Measurements from ENCODE around the gene BTG3. TPM values are rescaled to one million over a fixed set of nuclear protein-coding genes. Genes with fewer than 3 reads are reported as not detected.

BTG3 gene
- total RNA-seq, 1 experiment from 2014 or later, result 7.1 TPM

GRCh38 chr21:17578162-17578561 lies 34.5 kb downstream of the BTG3 start:
- Histone ChIP-seq H3K4me1 (ENCODE audit: insufficient read depth, low read length) (no peaks in the 10 kb centered on the region), H3K27ac (ENCODE audit: low read length) (no peak overlapping the region), H3K4me2 (ENCODE audit: low read length) (no peak overlapping the region), H3F3A (ENCODE audit: low read length, unreplicated experiment) (no peaks in the 10 kb centered on the region), H3K79me2 (ENCODE audit: low read length) (no peaks in the 10 kb centered on the region), H3K9ac (ENCODE audit: low read length) (no peak overlapping the region), H3K4me3 (ENCODE audit: low read length) (no peak overlapping the region), H2AFZ (ENCODE audit: low read length) (no peak overlapping the region), H3K9me2 (replicated peaks; ENCODE audit: low read length) (no peaks in the 10 kb centered on the region), H4K20me1 (ENCODE audit: low read length) (no peaks in the 10 kb centered on the region), H3K27me3 (ENCODE audit: low read length) (peaks cover 2% of the 10 kb centered on the region; the same call in 1 of the 2 replicates), H3K36me3 (ENCODE audit: low read depth, low read length) (no peaks in the 10 kb centered on the region), H3K9me3 (ENCODE audit: low read length) (no peaks in the 10 kb centered on the region)
- no peak for ATAC-seq
- ChIA-PET POLR2A (ENCODE audit: unreplicated experiment) (no interaction called here), CTCF (no interaction called here)
- intact Hi-C loops (cut with micrococcal nuclease), result no loop called here
- BruUV-seq (replicated peaks), result no TSS peak
- TF ChIP-seq, protein P1, sequence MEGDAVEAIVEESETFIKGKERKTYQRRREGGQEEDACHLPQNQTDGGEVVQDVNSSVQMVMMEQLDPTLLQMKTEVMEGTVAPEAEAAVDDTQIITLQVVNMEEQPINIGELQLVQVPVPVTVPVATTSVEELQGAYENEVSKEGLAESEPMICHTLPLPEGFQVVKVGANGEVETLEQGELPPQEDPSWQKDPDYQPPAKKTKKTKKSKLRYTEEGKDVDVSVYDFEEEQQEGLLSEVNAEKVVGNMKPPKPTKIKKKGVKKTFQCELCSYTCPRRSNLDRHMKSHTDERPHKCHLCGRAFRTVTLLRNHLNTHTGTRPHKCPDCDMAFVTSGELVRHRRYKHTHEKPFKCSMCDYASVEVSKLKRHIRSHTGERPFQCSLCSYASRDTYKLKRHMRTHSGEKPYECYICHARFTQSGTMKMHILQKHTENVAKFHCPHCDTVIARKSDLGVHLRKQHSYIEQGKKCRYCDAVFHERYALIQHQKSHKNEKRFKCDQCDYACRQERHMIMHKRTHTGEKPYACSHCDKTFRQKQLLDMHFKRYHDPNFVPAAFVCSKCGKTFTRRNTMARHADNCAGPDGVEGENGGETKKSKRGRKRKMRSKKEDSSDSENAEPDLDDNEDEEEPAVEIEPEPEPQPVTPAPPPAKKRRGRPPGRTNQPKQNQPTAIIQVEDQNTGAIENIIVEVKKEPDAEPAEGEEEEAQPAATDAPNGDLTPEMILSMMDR (conservative IDR thresholded peaks at IDR 0.05; ENCODE audit: low read depth, low read length), result no peak
- TF ChIP-seq EZH2phosphoT487 (IDR thresholded peaks at IDR 0.05; ENCODE audit: borderline replicate concordance, low read length), result no peak
- no peak for TF ChIP-seq EZH2 (IDR thresholded peaks at IDR 0.05; ENCODE audit: low read length, unreplicated experiment)
- no peak for DNase-seq

DNA sequence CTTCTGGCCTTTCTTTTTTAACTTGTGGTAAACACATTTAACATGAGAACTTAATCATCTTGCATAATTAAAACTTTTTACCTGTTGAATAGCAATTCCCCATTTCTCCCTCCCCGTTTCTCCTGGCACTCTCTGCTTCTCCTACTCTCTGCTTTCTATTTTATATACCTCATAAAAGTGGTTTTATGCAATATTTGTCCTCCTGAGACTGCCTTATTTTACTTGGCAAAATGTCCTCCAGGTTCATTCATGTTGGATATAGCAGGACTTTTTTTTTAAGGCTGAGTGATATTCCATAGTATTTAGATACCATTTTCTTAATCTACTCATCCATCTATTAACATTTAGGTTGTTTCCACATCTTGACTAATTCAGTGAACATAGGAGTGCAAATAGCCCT lies 35.0 kb downstream of the BTG3 start:
- CTCF ChIA-PET, result interaction anchor here (0.6 kb wide), 1 partner anchor 66 kb away, joined by 9 read pairs; no protein-coding TSS in a partner anchor
- POLR2A ChIA-PET (ENCODE audit: unreplicated experiment), result no interaction called here
- TF ChIP-seq EZH2 (IDR thresholded peaks at IDR 0.05; ENCODE audit: low read length, unreplicated experiment) (no peak), EZH2phosphoT487 (IDR thresholded peaks at IDR 0.05; ENCODE audit: borderline replicate concordance, low read length) (no peak)
- TF ChIP-seq, protein P1 (conservative IDR thresholded peaks at IDR 0.05; ENCODE audit: low read depth, low read length), result no peak
- intact Hi-C loops (cut with micrococcal nuclease), result no loop called here
- no peaks in the 10 kb centered on the region for H3K79me2 ChIP-seq (ENCODE audit: low read length)
- H3F3A ChIP-seq (ENCODE audit: low read length, unreplicated experiment), result no peaks in the 10 kb centered on the region
- no peaks in the 10 kb centered on the region for H3K4me1 ChIP-seq (ENCODE audit: insufficient read depth, low read length)
- no peaks in the 10 kb centered on the region for H4K20me1 ChIP-seq (ENCODE audit: low read length)
- H3K9me2 ChIP-seq (replicated peaks; ENCODE audit: low read length), result no peaks in the 10 kb centered on the region
- no peak; the same call in 1 of the 2 replicates for ATAC-seq
- no TSS peak for BruUV-seq (replicated peaks)
- no peak overlapping the region for H3K27ac ChIP-seq (ENCODE audit: low read length)
- H3K36me3 ChIP-seq (ENCODE audit: low read depth, low read length), result no peaks in the 10 kb centered on the region
- no peak overlapping the region for H3K4me3 ChIP-seq (ENCODE audit: low read length)
- no peak overlapping the region for H3K9ac ChIP-seq (ENCODE audit: low read length)
- no peaks in the 10 kb centered on the region for H3K9me3 ChIP-seq (ENCODE audit: low read length)
- H2AFZ ChIP-seq (ENCODE audit: low read length), result no peak overlapping the region
- no peak for DNase-seq
- no peak overlapping the region for H3K4me2 ChIP-seq (ENCODE audit: low read length)
- peaks cover 3% of the 10 kb centered on the region; the same call in 1 of the 2 replicates for H3K27me3 ChIP-seq (ENCODE audit: low read length)

DNA sequence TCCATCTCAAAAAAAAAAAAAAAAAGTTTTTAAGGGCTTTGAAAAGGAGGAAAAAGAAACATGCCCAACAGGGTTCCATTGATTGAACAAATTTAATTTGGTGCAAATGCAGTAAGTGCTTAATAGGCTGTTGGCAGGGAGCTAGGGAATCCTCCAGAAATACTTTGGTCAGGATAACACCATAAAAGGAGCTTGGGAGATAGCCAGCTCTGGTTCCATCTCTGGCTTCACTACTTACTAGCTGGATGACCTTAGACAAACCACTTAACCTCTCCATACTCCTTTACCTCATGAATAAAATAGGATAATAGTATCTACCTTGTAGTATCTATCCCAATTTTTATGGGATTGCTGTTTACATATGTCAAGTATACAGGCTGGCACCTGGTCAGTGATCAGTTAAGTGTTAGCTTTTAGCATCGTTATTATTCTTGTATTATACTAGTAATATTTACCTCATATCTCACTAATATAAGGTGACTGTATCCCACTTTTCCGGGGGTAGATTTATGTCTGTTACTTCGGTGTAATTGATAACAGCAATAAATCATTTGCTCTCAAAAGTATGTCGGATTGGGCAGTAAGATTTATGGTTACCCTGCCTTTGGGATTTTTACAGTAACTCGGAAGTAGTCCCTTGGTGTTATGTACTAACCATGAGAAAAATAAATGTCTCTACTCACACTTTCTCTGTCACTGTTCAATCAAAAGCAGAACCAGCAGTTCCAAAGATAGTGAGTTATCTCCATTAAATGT lies 36.4 kb downstream of the BTG3 start:
- ChIA-PET CTCF (no interaction called here), POLR2A (ENCODE audit: unreplicated experiment) (no interaction called here)
- Histone ChIP-seq H4K20me1 (ENCODE audit: low read length) (no peaks in the 10 kb centered on the region), H3K4me3 (ENCODE audit: low read length) (no peak overlapping the region), H3K9me3 (ENCODE audit: low read length) (no peaks in the 10 kb centered on the region), H3K27ac (ENCODE audit: low read length) (no peak overlapping the region), H3K9ac (ENCODE audit: low read length) (no peak overlapping the region), H3K9me2 (replicated peaks; ENCODE audit: low read length) (no peaks in the 10 kb centered on the region), H3K4me1 (ENCODE audit: insufficient read depth, low read length) (no peaks in the 10 kb centered on the region), H2AFZ (ENCODE audit: low read length) (no peak overlapping the region), H3F3A (ENCODE audit: low read length, unreplicated experiment) (no peaks in the 10 kb centered on the region), H3K27me3 (ENCODE audit: low read length) (0 out of 2 replicates have a peak, but pooled peaks cover 3% of the 10 kb centered on the region), H3K4me2 (ENCODE audit: low read length) (no peak overlapping the region), H3K36me3 (ENCODE audit: low read depth, low read length) (no peaks in the 10 kb centered on the region), H3K79me2 (ENCODE audit: low read length) (no peaks in the 10 kb centered on the region)
- no peak for DNase-seq
- ATAC-seq, result no peak
- TF ChIP-seq EZH2phosphoT487 (IDR thresholded peaks at IDR 0.05; ENCODE audit: borderline replicate concordance, low read length) (no peak), EZH2 (IDR thresholded peaks at IDR 0.05; ENCODE audit: low read length, unreplicated experiment) (no peak)
- TF ChIP-seq, protein P1 (conservative IDR thresholded peaks at IDR 0.05; ENCODE audit: low read depth, low read length), result no peak
- intact Hi-C loops (cut with micrococcal nuclease), result no loop called here
- no TSS peak for BruUV-seq (replicated peaks)
